Uterus (tissue), 4 donors: ENCODE data around the gene CATSPER3. TPM values are rescaled to one million over a fixed set of nuclear protein-coding genes. Genes with fewer than 3 reads are reported as not detected.

Source experiments
- DNase-seq, 2 donors: peaks; one replicate each; pipeline ENCODE4 v3.0.0-alpha.2; 2019 to 2020
- H3K27ac ChIP-seq, 2 donors: fragments of 200-600 bp; sonication (generic); 1 replicate in 1 of 2; 2 replicates in 1 of 2; pipeline ENCODE4 v1.5.1; 2016 to 2018
- H3K27me3 ChIP-seq, 2 donors: fragments of 200-600 bp; sonication (generic); one replicate each; pipeline ENCODE4 v1.5.1; 2018 to 2019; ENCODE audit warnings: control low read depth in 1 of 2
- H3K36me3 ChIP-seq, 2 donors: fragments of 200-600 bp; sonication (generic); one replicate each; pipeline ENCODE4 v1.5.1; 2019; ENCODE audit warnings: control low read depth in 1 of 2
- H3K4me1 ChIP-seq, 2 donors: fragments of 200-600 bp; sonication (generic); one replicate each; pipeline ENCODE4 v1.5.1; 2018 to 2019; ENCODE audit warnings: control low read depth in 1 of 2
- H3K4me3 ChIP-seq, 2 donors: fragments of 200-600 bp; sonication (generic); 1 replicate in 1 of 2; 2 replicates in 1 of 2; pipeline ENCODE4 v1.5.1; 2018 to 2019; ENCODE audit warnings: mild to moderate bottlenecking in 1 of 2
- H3K9me3 ChIP-seq, 2 donors: fragments of 200-600 bp; sonication (generic); one replicate each; pipeline ENCODE4 v1.5.1; 2019; ENCODE audit warnings: control low read depth in 1 of 2
- CTCF ChIP-seq, 4 experiments: fragments of 200-600 bp in 2 of 4; fragments of 450-650 bp in 2 of 4; sonication (generic) in 2 of 4; IDR thresholded peaks; one replicate each; pipeline ENCODE4 v1.5.1; 2016 to 2019; ENCODE audit warnings: antibody characterized with exemption in 4 of 4, mild to moderate bottlenecking in 2 of 4, moderate library complexity in 1 of 4
- POLR2A ChIP-seq, 2 donors: fragments of 450-650 bp; IDR thresholded peaks; one replicate each; pipeline ENCODE4 v1.6.1; 2016; ENCODE audit warnings: antibody characterized with exemption in 2 of 2, mild to moderate bottlenecking in 1 of 2, moderate library complexity in 1 of 2
- intact Hi-C: fragments of 100-400 bp; cut with DNase I; formaldehyde crosslinking; loops from one replicate; pipeline ENCODE4 v1.15.1; 2023; ENCODE audit warnings: low total_unique reads
- total RNA-seq, 4 donors: library from RNA; depleted of rRNA in 3 of 4; stranded (reverse); fragments of >200 nt in 3 of 4; gene quantifications; one replicate each; pipeline versions ENCODE4 v1.1.0 to v1.2.4, GENCODE V29; 2014 to 2023
- donor health status: DM: yes; HTN: yes; CAD: no.

The CATSPER3 gene
- total RNA-seq, 4 donors from 2014 or later = 0.48 to 2.7 TPM; not detected in 2

GRCh38 chr5:135040333-135041144, 72.8 kb downstream of the CATSPER3 start:
- no peak for DNase-seq
- Histone ChIP-seq H3K9me3 (no peaks in the 10 kb centered on the region), H3K4me1 (peaks cover 0 to 16% of the 10 kb centered on the region in 2 donors), H3K36me3 (no peaks in the 10 kb centered on the region), H3K4me3 (no peak overlapping the region), H3K27me3 (peaks cover 28 to 47% of the 10 kb centered on the region in 2 donors), H3K27ac (no peak overlapping the region)
- TF ChIP-seq POLR2A (IDR thresholded peaks at IDR 0.05) = no peak
- TF ChIP-seq CTCF (IDR thresholded peaks at IDR 0.05) = no peak
- intact Hi-C loops = no loop called here

GRCh38 chr5:135041145-135041587, 73.5 kb downstream of the CATSPER3 start:
- Histone ChIP-seq H3K4me3 (no peak overlapping the region), H3K27me3 (peaks cover 28 to 47% of the 10 kb centered on the region in 2 donors), H3K9me3 (no peaks in the 10 kb centered on the region), H3K4me1 (peaks cover 0 to 16% of the 10 kb centered on the region in 2 donors), H3K27ac (no peak overlapping the region), H3K36me3 (no peaks in the 10 kb centered on the region)
- intact Hi-C loops = no loop called here
- TF ChIP-seq CTCF (IDR thresholded peaks at IDR 0.05) (no peak), POLR2A (IDR thresholded peaks at IDR 0.05) (no peak)
- DNase-seq = no peak

- Histone ChIP-seq H3K36me3 (no peaks in the 10 kb centered on the region), H3K4me3 (no peak overlapping the region), H3K9me3 (no peaks in the 10 kb centered on the region), H3K27me3 (peaks cover 25 to 43% of the 10 kb centered on the region in 2 donors), H3K27ac (no peak overlapping the region), H3K4me1 (peaks cover 0 to 16% of the 10 kb centered on the region in 2 donors)
- no peak for TF ChIP-seq CTCF (IDR thresholded peaks at IDR 0.05)
- no peak for TF ChIP-seq POLR2A (IDR thresholded peaks at IDR 0.05)
- no peak for DNase-seq
- intact Hi-C loops = no loop called here
These were observed 74.0 kb downstream of the CATSPER3 start for GRCh38 chr5:135041726-135042125.

- peaks cover 19 to 34% of the 10 kb centered on the region in 2 donors for H3K27me3 ChIP-seq
- no peak overlapping the region for H3K4me3 ChIP-seq
- intact Hi-C loops = no loop called here
- no peak overlapping the region for H3K27ac ChIP-seq
- H3K4me1 ChIP-seq = peaks cover 0 to 16% of the 10 kb centered on the region in 2 donors
- no peak for TF ChIP-seq POLR2A (IDR thresholded peaks at IDR 0.05)
- TF ChIP-seq CTCF (IDR thresholded peaks at IDR 0.05) = no peak
- no peaks in the 10 kb centered on the region for H3K9me3 ChIP-seq
- DNase-seq = no peak
- H3K36me3 ChIP-seq = no peaks in the 10 kb centered on the region
These were observed 74.9 kb downstream of the CATSPER3 start for GRCh38 chr5:135042595-135042994.

- Histone ChIP-seq H3K9me3 (no peaks in the 10 kb centered on the region), H3K27ac (no peak overlapping the region), H3K36me3 (no peaks in the 10 kb centered on the region), H3K27me3 (peaks cover 0 to 24% of the 10 kb centered on the region in 2 donors), H3K4me3 (no peak overlapping the region), H3K4me1 (peaks cover 0 to 3% of the 10 kb centered on the region in 2 donors)
- no peak for TF ChIP-seq CTCF (IDR thresholded peaks at IDR 0.05)
- TF ChIP-seq POLR2A (IDR thresholded peaks at IDR 0.05) = no peak
- intact Hi-C loops = no loop called here
- DNase-seq = no peak
These were observed 77.8 kb downstream of the CATSPER3 start for GRCh38 chr5:135045488-135045887.
